Lower leg skin (tissue), 3 donors: ENCODE results near the gene CRYGA.

ENCODE experiments used
- CTCF ChIP-seq, 3 donors: fragments of 450-650 bp; IDR thresholded peaks; one replicate each; pipeline ENCODE4 v1.5.1; 2016; ENCODE audit warnings: antibody characterized with exemption in 3 of 3, mild to moderate bottlenecking in 3 of 3, moderate library complexity in 2 of 3
- POLR2A ChIP-seq, 2 donors: fragments of 450-650 bp; IDR thresholded peaks; one replicate each; pipeline ENCODE4 v1.6.1; 2016 to 2017; ENCODE audit warnings: antibody characterized with exemption in 2 of 2, mild to moderate bottlenecking in 1 of 2, moderate library complexity in 1 of 2

GRCh38 chr2:208112969-208113368 lies 50.4 kb downstream of the CRYGA start:
- TF ChIP-seq POLR2A (IDR thresholded peaks at IDR 0.05): no peak
- TF ChIP-seq CTCF (IDR thresholded peaks at IDR 0.05): no peak
